IMR-90 (cell line): ENCODE data around the gene TAF1.

Source experiments
- CEBPB ChIP-seq: IDR thresholded peaks from 2 replicates; pipeline ENCODE4 v1.6.1; 2012; ENCODE audit warnings: low read depth, low read length, improper control_type of control experiment
- CTCF ChIP-seq: conservative IDR thresholded peaks from 2 replicates; pipeline ENCODE4 v1.5.1; 2012; ENCODE audit warnings: mild to moderate bottlenecking, low read depth, low read length, improper control_type of control experiment
- FOS ChIP-seq: fragments of 150-350 bp; IDR thresholded peaks from 2 replicates; pipeline ENCODE4 v1.6.1; 2016; ENCODE audit warnings: low read depth, low read length
- MAFK ChIP-seq: IDR thresholded peaks from 2 replicates; pipeline ENCODE4 v1.6.1; 2012; ENCODE audit warnings: low read depth, low read length, improper control_type of control experiment
- MXI1 ChIP-seq: IDR thresholded peaks from 2 replicates; pipeline ENCODE4 v1.6.1; 2012; ENCODE audit warnings: low read depth, mild to moderate bottlenecking, low read length, moderate library complexity, borderline replicate concordance
- POLR2A ChIP-seq: IDR thresholded peaks from 2 replicates; pipeline ENCODE4 v1.6.1; 2012; ENCODE audit warnings: mild to moderate bottlenecking, low read depth, low read length
- RAD21 ChIP-seq: IDR thresholded peaks from 2 replicates; pipeline ENCODE4 v1.6.1; 2012; ENCODE audit warnings: low read length, improper control_type of control experiment
- RFX5 ChIP-seq: IDR thresholded peaks from 2 replicates; pipeline ENCODE4 v1.8.0; 2012; ENCODE audit warnings: low read depth, mild to moderate bottlenecking, low read length, moderate library complexity
- USF2 ChIP-seq: fragments of 150-350 bp; IDR thresholded peaks from 2 replicates; pipeline ENCODE4 v1.6.1; 2017; ENCODE audit warnings: mild to moderate bottlenecking, antibody characterized with exemption, low read length, low read depth

GRCh38 chrX:71475785-71476540 is 109.8 kb downstream of the TAF1 start:
- no peak for TF ChIP-seq POLR2A
- no peak for TF ChIP-seq CTCF
- no peak for TF ChIP-seq RFX5
- TF ChIP-seq USF2 = no peak
- TF ChIP-seq MXI1 = no peak
- TF ChIP-seq MAFK = no peak
- TF ChIP-seq FOS = no peak
- TF ChIP-seq RAD21 = no peak
- no peak for TF ChIP-seq CEBPB
